Activated gamma-delta T cell treated with Interleukin-2 at 50 U/mL for 16 hours (primary cell): Measurements from ENCODE around the gene CLVS2.

Experiments
- DNase-seq: peaks from one replicate; pipeline ENCODE4 v3.0.0-alpha.2; 2020

Gene CLVS2, protein sequence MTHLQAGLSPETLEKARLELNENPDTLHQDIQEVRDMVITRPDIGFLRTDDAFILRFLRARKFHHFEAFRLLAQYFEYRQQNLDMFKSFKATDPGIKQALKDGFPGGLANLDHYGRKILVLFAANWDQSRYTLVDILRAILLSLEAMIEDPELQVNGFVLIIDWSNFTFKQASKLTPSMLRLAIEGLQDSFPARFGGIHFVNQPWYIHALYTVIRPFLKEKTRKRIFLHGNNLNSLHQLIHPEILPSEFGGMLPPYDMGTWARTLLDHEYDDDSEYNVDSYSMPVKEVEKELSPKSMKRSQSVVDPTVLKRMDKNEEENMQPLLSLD

GRCh38 chr6:122995921-122996793 lies at the start of gene CLVS2:
TSS of gene CLVS2 (plus strand) at chr6:122996235. CDS start at chr6:122997778, 1,543 bp downstream.
- DNase-seq, result no peak

DNA sequence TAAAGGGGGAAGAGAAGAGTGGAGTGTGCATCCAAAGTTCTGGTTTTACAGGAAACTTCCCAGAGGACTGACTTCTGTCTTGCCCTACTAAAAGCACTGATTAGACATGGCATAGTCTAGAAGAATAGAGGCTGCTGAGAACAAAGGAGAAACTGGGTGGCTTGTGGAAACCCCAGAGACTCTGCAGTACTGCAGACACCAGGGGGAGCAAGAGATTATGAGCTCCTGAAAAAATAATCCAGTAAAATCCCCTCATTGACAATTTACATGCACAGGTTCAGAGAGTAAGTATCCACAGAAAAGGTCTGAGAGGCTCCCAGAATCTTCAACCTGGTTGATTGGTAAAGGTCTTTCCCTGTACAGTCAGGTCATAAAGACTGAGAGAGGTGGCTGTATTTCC lies 48.7 kb upstream of the CLVS2 start:
- no peak for DNase-seq

DNA sequence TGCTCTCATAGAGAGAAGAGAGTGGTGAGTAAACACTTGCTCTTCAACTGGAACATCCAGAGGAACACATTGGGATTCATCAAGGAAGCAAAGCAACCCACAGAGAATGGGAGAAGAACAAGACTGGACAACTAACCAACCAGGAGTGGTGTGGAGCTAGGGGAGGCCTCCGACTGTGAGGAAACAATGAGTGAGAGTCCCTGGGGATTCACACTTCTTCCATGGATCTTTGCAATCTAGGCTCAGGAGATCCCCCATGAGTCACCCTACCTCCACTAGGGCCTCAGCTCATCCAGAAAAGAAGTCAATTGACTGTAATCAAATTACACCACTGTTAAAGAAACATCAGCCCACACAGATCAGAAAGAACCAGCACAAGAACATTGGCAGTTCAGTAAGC lies 42.3 kb upstream of the CLVS2 start:
- no peak for DNase-seq

DNA sequence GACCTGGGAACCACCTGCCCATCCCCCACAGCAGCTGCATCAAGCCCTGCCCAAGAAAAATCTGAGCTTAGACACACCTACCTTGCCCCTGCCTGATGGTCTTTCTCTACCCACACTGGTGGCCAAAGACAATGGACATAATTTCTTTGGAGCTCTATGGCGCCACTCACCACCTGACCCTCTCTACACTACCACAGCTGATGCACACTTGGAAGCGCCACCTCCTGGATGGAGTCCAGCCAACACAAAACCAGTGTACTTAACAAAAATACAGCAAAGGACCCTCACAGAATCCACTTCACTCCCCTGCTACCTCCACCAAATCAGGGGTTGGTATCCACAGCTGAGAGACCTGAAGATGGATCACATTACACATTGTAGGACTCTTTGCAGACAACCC lies 39.7 kb upstream of the CLVS2 start:
- no peak for DNase-seq

- DNase-seq, result no peak
These were observed 33.9 kb upstream of the CLVS2 start for GRCh38 chr6:122962000-122962624.

GRCh38 chr6:122969999-122970533 lies 26.0 kb upstream of the CLVS2 start:
- DNase-seq, result no peak

- DNase-seq, result no peak
These were observed 18.9 kb upstream of the CLVS2 start for GRCh38 chr6:122977180-122977579.

DNA sequence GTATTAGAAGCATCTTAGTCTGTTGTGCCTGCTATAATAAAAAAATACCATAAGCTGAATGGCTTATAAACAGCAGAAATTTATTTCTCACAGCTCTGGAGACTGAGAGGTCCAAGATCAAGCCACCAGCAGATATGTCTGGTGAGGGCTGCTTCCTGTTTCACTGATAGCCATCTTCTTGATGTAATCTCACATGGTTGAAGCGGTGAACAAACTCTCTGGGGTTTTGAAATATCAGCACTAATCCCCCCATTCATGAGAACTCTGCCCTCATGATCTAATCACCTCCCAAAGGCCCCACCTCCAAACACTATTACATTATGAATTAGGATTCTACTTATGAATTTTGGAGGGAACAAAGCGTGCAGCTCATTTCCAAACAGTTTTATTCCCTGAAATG lies 11.6 kb upstream of the CLVS2 start:
- DNase-seq, result no peak

DNA sequence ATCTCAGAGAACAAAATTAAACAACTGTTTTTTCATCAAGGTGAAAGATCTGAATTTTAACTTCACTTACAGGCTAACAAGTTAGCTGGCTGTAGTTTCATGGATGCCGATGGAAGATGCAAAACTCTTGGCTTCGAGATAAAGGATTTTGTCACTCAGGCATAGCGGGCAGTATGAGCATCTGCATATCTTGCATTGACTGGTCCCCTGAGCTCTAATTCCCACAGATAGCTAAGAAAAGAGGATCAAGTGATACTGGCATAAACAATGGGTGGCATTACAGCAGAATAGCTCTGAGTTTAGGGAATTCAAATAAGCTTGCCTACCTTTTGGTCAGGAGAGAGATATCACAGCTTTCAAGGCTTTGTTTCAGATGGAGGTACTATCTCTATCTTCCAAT lies 1.8 kb upstream of the CLVS2 start:
- no peak for DNase-seq

DNA sequence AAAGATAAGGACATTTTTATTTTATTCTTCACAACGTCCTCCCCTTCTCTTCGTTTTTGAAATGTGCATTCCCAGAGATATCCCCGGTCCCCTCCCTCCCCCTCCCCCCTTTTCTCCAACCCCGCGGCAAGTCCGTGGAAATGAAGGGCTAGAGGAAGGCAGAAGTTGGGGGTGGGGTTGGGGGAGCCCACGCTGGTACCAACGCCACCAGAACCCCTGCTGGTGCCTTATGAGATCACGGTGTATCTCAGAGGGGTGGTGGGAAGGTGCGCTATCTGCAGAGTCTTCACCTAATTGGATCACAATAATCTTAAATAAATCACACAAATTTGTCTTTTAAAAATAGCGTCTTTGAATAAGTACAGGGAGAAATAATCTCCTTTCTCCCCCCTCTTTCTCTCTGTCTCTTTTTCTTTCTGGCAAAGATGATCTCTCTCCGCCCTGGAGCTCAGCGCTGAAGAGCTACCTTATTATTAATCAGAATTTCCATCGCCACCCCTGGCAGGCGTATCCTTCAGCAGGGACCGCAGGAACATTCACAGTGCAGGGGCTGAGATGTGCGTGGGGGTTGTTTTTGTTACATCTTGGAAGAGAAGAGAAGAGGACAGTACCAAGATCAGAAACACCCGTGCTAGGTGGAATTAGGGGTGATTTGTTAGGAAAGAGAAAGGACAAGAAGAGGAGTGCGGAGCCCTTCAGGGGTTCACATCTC lies 915 bp downstream of the CLVS2 start:
- DNase-seq, result no peak

DNA sequence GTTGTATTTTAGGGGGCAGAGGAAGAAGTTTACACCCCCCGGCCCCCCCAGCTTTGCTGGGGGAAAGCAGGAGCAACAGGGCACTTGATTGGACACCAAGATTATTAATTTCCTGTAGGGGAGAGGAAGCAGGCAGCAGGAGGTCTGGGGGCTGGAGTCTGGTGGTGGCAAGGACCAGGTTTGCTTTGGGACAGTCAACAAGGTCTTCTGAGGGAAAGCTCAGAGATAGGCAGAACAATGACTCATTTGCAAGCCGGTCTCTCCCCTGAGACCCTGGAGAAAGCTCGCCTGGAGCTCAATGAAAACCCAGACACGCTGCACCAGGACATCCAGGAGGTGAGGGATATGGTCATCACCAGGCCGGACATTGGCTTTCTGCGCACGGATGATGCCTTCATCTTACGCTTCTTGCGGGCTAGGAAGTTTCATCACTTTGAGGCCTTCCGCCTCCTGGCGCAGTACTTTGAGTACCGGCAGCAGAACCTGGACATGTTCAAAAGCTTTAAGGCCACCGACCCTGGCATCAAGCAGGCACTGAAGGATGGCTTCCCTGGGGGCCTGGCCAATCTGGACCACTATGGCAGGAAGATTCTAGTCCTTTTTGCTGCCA lies 1.6 kb downstream of the CLVS2 start:
- no peak for DNase-seq

DNA sequence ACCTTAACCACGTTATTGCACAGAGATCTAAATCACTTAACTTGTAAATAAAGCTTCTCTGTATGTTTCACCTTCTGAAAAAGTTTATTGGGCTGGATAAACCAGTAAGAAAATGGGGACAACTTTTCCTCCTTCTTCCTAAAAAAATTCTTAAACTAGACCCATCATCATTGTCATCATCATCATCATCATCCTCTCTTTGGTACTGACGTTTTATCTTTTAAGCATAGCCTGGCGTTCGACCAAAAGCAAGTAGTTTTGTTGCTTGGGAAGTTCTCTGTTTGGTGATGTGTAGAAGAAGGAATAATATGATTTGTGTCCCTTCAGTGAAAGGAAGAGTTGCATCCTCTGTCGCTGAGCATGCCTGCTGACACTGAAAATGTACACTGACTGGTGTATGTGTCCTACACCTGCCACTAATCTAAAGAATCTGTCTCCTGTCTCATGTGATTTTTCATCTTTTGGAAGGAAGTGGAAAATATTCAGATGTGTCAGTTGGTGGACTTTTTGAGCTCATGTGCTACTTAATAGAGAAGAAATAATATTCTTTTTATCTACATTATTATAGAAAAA lies 2.5 kb downstream of the CLVS2 start:
- no peak for DNase-seq

GRCh38 chr6:123000244-123000770 lies 4.3 kb downstream of the CLVS2 start:
- DNase-seq, result no peak

DNA sequence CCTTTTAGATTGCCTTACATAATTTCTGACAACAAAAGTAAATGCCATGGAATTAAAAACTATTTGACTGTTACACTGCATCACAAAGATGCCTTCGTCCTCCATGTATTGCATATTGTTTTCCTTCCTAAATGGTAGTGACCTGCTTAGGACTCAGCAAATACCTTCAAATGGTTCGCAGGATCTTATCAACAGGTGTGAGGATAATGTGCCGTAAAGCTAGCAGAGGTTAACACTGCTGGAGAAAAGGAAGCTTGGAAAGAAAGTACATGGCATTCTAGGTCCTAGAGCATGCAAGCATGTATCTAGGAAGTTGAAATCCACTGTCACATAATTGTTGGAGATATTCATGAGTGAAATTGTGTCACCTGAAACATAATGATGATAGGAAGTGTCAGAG lies 5.5 kb downstream of the CLVS2 start:
- DNase-seq, result no peak

DNA sequence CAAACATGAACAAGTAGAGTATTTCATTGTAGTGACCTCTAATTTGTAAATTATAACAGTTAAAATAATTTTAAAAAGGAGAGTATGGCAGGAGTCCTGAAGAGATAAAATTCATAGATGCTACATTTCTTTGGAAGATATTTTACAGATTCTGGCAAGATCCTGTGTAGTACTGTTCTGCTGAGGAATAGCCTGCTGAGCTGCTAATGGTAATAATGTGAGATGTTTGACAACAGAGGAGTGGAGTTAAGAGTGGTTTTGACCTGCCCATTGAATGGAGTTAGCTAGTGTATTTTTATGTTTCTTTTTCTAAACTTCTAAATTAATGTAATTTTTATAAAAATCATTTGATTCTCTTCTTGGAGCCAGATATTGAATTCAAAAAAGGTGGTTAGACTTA lies 11.8 kb downstream of the CLVS2 start:
- DNase-seq, result no peak

GRCh38 chr6:123009059-123009458 lies 13.0 kb downstream of the CLVS2 start:
- no peak for DNase-seq

DNA sequence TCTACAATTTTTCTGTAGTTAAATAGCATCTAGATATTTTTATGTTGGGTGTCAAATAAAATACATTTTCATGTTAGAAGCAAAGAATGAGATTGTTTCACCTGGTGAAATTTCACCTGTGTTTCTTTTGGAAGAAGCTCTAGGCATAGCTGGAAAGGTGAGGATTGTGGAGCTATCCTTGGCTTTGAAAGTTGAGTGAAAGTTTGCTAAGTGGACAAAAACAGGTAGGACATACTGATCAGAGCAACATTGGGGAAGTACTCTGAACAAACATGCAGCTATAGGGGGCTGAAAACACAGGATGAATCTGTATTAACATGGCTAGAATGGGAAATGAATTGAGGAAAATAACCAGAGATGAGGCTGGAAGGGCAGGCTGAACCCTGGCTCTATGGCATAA lies 18.8 kb downstream of the CLVS2 start:
- DNase-seq, result no peak

GRCh38 chr6:123016431-123017103 lies 20.5 kb downstream of the CLVS2 start:
- DNase-seq, result no peak

DNA sequence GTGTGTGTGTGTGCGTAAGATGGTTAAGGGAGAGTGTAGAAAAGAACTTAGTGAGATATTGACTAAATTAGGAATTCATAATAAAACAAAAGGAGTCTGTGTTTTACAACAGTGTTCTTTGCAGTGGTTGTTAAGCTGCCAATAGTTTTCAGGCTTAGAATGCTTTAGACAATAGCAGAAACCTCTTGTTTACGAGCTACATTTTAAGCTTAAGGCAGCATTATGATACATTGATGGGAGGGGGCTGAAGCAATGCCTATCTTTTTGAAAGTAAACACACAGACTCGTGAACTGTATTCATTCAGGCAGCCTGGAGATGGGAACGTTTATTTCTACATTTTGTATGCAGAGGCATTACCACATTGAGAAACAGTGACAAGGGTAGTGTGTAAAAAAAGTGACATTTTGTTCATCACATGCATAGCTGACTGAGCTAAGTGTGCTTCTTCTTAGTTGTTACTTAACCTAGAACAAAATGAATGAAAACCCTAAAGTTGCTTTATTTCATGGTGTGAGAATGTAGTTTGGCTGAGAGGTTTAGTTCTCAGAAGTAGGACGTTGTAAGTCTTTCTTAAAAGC lies 21.2 kb downstream of the CLVS2 start:
- no peak for DNase-seq

GRCh38 chr6:123022975-123023374 lies 26.9 kb downstream of the CLVS2 start:
- DNase-seq, result no peak

GRCh38 chr6:123024976-123025375 lies 28.9 kb downstream of the CLVS2 start:
- no peak for DNase-seq
